Stomach (tissue), 9 donors: ENCODE measurements around the gene IFNGR2. TPM values are rescaled to one million over a fixed set of nuclear protein-coding genes. Genes with fewer than 3 reads are reported as not detected.

Experiments
- DNase-seq, 2 donors: peaks; one replicate each; pipeline versions ENCODE4 v3.0.0 to v3.0.0-alpha.2; 2013 to 2019
- H3K27ac ChIP-seq, 5 donors: fragments of 200-600 bp in 4 of 5; sonication (generic) in 4 of 5; one replicate each; pipeline ENCODE4 v1.5.1; 2013 to 2019; ENCODE audit warnings: mild to moderate bottlenecking in 1 of 5, moderate library complexity in 1 of 5
- H3K27me3 ChIP-seq, 3 donors: fragments of 200-600 bp; sonication (generic); one replicate each; pipeline ENCODE4 v1.5.1; 2017 to 2019; ENCODE audit warnings: mixed run types in 1 of 3
- H3K36me3 ChIP-seq, 4 donors: fragments of 200-600 bp; sonication (generic); 1 replicate in 3 of 4; 2 replicates in 1 of 4; pipeline ENCODE4 v1.5.1; 2016 to 2019
- H3K4me1 ChIP-seq, 4 donors: fragments of 200-600 bp; sonication (generic); one replicate each; pipeline ENCODE4 v1.5.1; 2016 to 2019
- H3K4me3 ChIP-seq, 4 donors: fragments of 200-600 bp; sonication (generic) in 3 of 4; one replicate each; pipeline ENCODE4 v1.5.1; 2016 to 2019; ENCODE audit warnings: mild to moderate bottlenecking in 1 of 4
- H3K9me3 ChIP-seq, 4 donors: fragments of 200-600 bp; sonication (generic); one replicate each; pipeline ENCODE4 v1.5.1; 2016 to 2019
- CTCF ChIP-seq, 7 experiments: fragments of 450-650 bp in 4 of 7; fragments of 200-600 bp in 3 of 7; sonication (generic) in 3 of 7; IDR thresholded peaks; one replicate each; pipeline ENCODE4 v1.5.1; 2016 to 2019; ENCODE audit warnings: antibody characterized with exemption in 7 of 7, control low read depth in 2 of 7, mild to moderate bottlenecking in 1 of 7
- EP300 ChIP-seq: sonication (generic); formaldehyde crosslinking; IDR thresholded peaks from one replicate; pipeline ENCODE4 v1.6.1; 2017; ENCODE audit warnings: antibody characterized with exemption
- POLR2A ChIP-seq, 4 donors: fragments of 450-650 bp; IDR thresholded peaks; one replicate each; pipeline ENCODE4 v1.6.1; 2016; ENCODE audit warnings: antibody characterized with exemption in 4 of 4, control low read depth in 2 of 4, mild to moderate bottlenecking in 1 of 4, moderate library complexity in 1 of 4
- POLR2AphosphoS5 ChIP-seq, 3 donors: sonication (generic); formaldehyde crosslinking; IDR thresholded peaks; one replicate each; pipeline ENCODE4 v1.6.1; 2016; ENCODE audit warnings: antibody characterized with exemption in 3 of 3
- WGBS, 5 donors: extraction: QIAGEN DNeasy Blood & Tissue Kit in 3 of 5; methylation state at CpG; one replicate each; pipeline versions ENCODE4 v1.1.5 to v1.1.7; 2013 to 2018; 5-methylcytosine and 5-hydroxymethylcytosine counted together
- intact Hi-C: fragments of 100-400 bp; cut with DNase I; formaldehyde crosslinking; loops from one replicate; pipeline ENCODE4 v1.15.1; 2023; ENCODE audit warnings: low total_unique reads
- polyA plus RNA-seq, 3 donors: library from polyadenylated mRNA; stranded (reverse); fragments of 200-250 nt; gene quantifications; one replicate each; pipeline ENCODE4 v1.2.3, GENCODE V29; 2013
- total RNA-seq, 5 donors: library from RNA; depleted of rRNA; stranded (reverse); fragments of >200 nt; gene quantifications; one replicate each; pipeline versions ENCODE4 v1.1.0 to v1.2.3, GENCODE V29; 2014 to 2016
- donor health status: healthy with polysubstance abuse.
- donor health status: Bipolar disorder and iron deficiency.
- donor health status: healthy.

The IFNGR2 gene
- total and polyA plus RNA-seq, 8 donors = 35.2 to 89.3 (median 59.3) TPM

GRCh38 chr21:33432496-33432895, 29.3 kb downstream of the IFNGR2 start:
- no peak for TF ChIP-seq POLR2A (IDR thresholded peaks at IDR 0.05)
- no peak for TF ChIP-seq EP300
- no peak for TF ChIP-seq CTCF (IDR thresholded peaks at IDR 0.05)
- Histone ChIP-seq H3K4me1 (peaks cover 15 to 51% (median 32%) of the 10 kb centered on the region in 4 donors), H3K27ac (peak overlapping the region in 4 of 5 donors; percentile 54 to 89 (median 78)), H3K4me3 (no peak overlapping the region), H3K36me3 (peaks cover 43 to 100% (median 97%) of the 10 kb centered on the region in 4 donors), H3K9me3 (no peaks in the 10 kb centered on the region), H3K27me3 (no peaks in the 10 kb centered on the region)
- no peak for DNase-seq
- intact Hi-C loops = no loop called here
- 89 to 95% (median 93%) methylated on average over 6 of the region's 6 CpGs for WGBS, 5 donors

- Histone ChIP-seq H3K36me3 (peaks cover 48 to 100% (median 99%) of the 10 kb centered on the region in 4 donors), H3K27me3 (no peaks in the 10 kb centered on the region), H3K4me1 (peaks cover 15 to 50% (median 31%) of the 10 kb centered on the region in 4 donors), H3K4me3 (no peak overlapping the region), H3K9me3 (no peaks in the 10 kb centered on the region), H3K27ac (peak overlapping the region in 4 of 5 donors; percentile 54 to 89 (median 78))
- DNase-seq = no peak
- WGBS, 5 donors = 90 to 95% (median 92%) methylated on average over 8 of the region's 8 CpGs
- TF ChIP-seq EP300 = no peak
- TF ChIP-seq POLR2A (IDR thresholded peaks at IDR 0.05) = no peak
- no peak for TF ChIP-seq POLR2AphosphoS5 (IDR thresholded peaks at IDR 0.05)
- TF ChIP-seq CTCF (IDR thresholded peaks at IDR 0.05) = no peak
- intact Hi-C loops = no loop called here
Measured at GRCh38 chr21:33433001-33433400, 29.8 kb downstream of the IFNGR2 start.

- Histone ChIP-seq H3K36me3 (peaks cover 50 to 100% (median 99%) of the 10 kb centered on the region in 4 donors), H3K27ac (peak overlapping the region in 4 of 5 donors; percentile 72 to 89 (median 84)), H3K4me1 (peaks cover 15 to 44% (median 31%) of the 10 kb centered on the region in 4 donors), H3K9me3 (no peaks in the 10 kb centered on the region), H3K27me3 (no peaks in the 10 kb centered on the region), H3K4me3 (no peak overlapping the region)
- 79 to 88% (median 82%) methylated on average over 8 of the region's 8 CpGs for WGBS, 5 donors
- DNase-seq = no peak
- intact Hi-C loops = no loop called here
- TF ChIP-seq CTCF (IDR thresholded peaks at IDR 0.05) (no peak), POLR2AphosphoS5 (IDR thresholded peaks at IDR 0.05) (peak in 1 of 3 donors; percentile 12)
Measured at GRCh38 chr21:33433425-33434114, 30.4 kb downstream of the IFNGR2 start.

- no peaks in the 10 kb centered on the region for H3K27me3 ChIP-seq
- H3K9me3 ChIP-seq = no peaks in the 10 kb centered on the region
- 50 to 77% (median 76%) methylated on average over 5 of the region's 5 CpGs for WGBS, 5 donors
- TF ChIP-seq POLR2AphosphoS5 (IDR thresholded peaks at IDR 0.05) = peak; percentile 64 to 87 (median 72)
- TF ChIP-seq POLR2A (IDR thresholded peaks at IDR 0.05) = no peak
- no peak for TF ChIP-seq EP300
- TF ChIP-seq CTCF (IDR thresholded peaks at IDR 0.05) = no peak
- no peak overlapping the region for H3K4me3 ChIP-seq
- H3K36me3 ChIP-seq = peaks cover 53 to 96% (median 94%) of the 10 kb centered on the region in 4 donors
- DNase-seq = peak in 1 of 2 donors; percentile 55
- H3K27ac ChIP-seq = peak overlapping the region; percentile 6 to 89 (median 84)
- intact Hi-C loops = no loop called here
- H3K4me1 ChIP-seq = peaks cover 15 to 32% (median 20%) of the 10 kb centered on the region in 4 donors
Measured at GRCh38 chr21:33434770-33435360, 31.7 kb downstream of the IFNGR2 start.
